HL-60/S4 treated with retinoic acid at 250 ng/mL for 4 days and 3 days (cell line): ENCODE results near the gene CDKN3.
"Not testable (repeated sequence)": the region's sequence is repeated elsewhere in the genome, so short reads cannot be mapped to it uniquely, and the experiment has no call there.

Experiments used
- in situ Hi-C: fragments of 300-500 bp; cut with MboI; formaldehyde crosslinking; loops from 2 replicates; pipeline ENCODE4 v1.7.0; 2022; ENCODE audit warnings: low sequenced_read_pairs

Gene CDKN3

DNA sequence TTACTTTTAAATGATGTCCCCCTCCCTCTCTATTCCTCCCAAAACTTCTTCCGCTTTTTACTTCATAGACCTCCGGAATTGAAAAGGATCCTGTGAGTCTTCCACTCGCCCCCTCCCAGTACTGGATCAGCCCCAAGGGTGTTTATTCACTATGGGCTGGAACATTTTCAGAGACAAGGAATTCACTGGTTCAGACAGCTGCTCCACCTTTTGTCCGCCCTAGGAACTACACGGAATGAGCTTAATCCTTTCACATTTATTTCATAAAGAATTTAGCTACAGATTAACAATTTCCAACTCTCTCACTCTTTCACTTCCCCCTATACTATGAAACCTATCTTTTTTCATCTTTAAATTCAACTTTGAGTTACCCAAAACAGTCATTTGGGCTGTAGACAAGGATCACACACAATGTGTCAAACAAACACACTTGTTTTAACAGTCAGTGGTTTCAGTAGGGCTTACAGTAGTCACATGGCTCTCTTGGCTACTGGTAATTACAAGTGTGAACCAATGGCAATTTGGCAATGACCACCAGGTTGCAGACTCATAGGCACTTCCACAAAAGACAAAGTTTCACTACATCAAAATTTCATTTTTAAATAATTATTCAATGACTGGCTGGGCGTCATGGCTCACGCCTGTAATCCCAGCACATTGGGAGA, 23.8 kb downstream of the CDKN3 start:
- in situ Hi-C loops: no loop called here

DNA sequence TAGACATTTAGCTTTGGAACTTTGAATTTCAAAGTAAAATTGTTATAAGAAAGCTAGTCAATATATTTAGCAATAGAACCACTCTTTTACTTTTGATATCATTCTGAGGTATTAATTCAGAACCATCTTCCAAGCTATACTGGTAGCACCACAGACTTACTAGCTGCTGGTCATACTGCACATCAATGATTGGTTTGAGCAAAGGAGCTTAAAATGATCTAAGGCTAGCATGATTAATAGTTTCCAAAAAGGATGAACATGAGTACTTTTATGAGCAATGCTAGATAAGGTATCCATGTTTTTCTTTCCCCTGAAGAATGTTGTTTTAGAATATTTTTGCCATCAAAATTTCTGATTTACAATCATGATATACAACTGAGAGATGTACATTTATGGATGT, 27.2 kb downstream of the CDKN3 start:
- in situ Hi-C loops: no loop called here

DNA sequence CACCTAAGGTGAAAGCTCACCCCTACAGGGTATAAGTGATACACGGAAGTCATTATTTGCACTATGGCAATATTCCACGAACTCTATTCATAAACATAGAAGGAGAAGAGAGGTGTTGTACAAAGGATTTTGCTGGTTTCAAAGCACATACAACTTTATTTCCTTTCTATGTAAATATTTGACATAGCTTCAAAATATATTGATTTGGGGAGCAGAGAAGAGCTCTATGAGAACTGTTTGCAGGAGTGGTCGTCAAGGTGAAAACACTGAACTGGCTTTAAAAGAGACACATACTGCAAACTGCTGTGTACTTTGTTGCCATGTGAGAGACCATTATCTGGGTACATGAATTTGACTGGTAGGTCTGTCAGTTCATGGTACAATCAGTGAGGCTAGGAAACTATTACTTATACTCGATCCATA, 27.7 kb downstream of the CDKN3 start:
- in situ Hi-C loops: no loop called here

DNA sequence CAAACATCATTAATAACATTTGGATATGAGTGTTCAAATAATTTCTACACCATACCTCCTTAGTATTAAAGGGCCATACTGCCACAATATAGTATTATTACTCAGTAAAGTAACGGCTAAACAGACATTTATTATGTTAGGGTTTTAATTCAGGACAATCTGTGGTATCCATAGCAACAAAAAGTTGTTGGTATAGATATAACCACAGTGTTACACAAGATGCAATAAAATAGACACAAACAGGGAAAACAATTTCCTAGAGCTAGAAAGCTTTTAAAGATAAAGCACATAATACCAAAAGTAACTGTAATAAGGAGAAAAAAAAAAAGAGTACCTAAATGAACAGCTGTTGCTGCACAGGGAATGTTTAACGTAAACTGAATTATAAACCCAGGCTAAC, 28.3 kb downstream of the CDKN3 start:
- in situ Hi-C loops: no loop called here

DNA sequence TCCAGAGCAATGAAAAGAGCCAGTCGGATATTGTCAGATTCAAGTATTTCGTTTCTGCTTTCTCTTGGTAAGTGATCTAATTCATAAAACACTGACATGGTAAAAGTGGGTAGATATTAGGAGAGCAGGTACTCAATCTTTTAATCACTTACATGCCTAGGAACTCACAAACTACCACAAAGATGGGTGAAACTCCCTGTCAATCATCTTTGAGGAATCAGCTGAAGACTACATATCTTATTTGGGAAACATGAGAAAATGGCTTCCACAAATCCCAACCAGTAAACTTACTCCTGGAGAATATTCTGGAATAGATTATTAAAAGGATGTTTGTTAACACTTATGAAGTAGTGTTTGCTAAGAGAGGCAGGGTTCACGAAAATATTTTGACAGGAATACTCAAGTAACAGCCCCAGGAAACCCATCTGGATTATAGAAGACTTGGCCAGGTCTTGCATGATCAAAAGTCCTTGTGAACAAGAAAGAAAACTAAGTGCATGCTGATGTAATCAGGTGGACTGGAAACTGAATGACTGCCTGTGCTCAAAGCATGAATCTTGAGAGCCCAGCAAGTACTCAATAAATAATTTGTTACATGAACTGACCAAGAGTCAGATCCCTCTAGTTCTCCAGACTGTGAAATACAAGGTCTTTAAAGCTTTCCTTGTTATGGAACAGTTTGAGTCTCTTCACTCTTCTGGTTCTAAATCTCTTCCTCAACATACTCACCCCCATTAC, 28.9 kb downstream of the CDKN3 start:
- in situ Hi-C loops: no loop called here

DNA sequence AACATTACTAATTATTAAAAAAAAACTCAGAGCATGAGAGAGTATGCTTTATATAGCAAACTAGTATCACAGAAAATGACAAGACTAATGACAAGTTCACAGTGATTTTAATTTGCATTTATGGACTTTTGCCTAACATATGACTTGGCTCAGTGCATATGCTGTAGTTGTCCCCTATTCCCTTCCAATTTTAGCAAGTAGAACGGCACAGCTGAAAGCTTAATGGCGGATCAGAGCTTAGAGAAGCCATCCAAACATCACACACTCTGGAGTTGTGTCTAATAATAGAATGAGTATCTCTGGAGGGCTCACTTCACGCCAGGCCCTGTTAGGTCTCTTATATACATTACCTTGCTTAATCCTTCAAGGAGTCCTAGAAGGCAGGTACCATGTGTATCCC, 31.1 kb downstream of the CDKN3 start:
- in situ Hi-C loops: no loop called here

DNA sequence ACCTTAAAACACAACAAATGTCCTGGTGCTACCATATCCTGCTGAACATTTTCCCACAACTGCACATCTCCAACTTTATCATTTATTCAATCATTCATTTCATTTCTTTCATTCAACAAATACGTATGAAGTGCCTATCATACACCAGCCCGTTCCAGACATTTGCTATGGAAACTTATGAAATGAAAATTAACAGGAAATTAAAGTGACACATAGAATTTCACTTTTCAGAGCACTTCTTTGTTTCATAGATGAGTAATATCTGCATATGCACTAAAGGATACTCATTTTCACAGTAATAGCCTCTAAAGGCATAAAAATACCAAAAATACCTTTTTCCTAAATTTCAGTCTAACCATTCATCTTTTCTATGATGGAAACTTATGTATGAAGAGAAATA, 31.7 kb downstream of the CDKN3 start:
- in situ Hi-C loops: no loop called here

DNA sequence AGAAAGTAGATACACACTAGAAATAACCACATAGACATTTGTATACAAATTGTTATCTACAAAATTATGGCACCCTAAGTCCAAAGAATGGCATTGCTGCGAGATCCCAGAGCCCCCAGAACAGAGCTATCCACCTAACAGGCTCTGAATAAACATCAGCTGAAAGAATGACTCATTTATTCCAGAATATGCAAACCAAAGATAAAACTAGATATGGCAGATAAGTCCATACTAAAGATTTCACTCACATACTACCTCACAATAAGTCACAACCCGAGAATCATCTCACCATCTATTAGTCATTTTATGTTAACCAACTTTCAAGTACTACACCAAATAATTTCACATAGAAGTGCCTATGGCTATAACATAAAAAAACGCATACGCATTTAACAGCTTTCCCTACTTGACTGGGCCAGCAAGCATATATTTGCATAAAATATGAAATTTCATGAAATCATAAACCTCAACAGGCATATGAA, 38.7 kb downstream of the CDKN3 start:
- in situ Hi-C loops: no loop called here

DNA sequence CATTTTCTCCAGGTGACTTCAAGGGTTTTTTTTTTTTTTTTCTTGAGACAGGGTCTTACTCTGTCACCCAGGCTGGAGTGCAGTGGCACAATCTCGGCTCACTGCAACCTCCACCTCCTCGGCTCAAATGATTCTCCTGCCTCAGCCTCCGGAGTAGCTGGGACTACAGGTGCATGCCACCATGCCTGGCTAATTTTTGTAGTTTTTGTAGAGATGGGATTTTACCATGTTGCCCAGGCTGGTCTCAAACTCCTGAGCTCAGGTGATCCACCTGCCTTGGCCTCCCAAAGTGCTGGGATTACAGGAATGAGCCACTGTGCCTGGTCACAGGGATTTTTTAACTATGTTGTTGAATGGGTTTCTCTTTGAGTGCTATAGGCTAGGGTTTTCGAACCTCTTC, 41.1 kb downstream of the CDKN3 start:
- in situ Hi-C loops: not testable (repeated sequence)

DNA sequence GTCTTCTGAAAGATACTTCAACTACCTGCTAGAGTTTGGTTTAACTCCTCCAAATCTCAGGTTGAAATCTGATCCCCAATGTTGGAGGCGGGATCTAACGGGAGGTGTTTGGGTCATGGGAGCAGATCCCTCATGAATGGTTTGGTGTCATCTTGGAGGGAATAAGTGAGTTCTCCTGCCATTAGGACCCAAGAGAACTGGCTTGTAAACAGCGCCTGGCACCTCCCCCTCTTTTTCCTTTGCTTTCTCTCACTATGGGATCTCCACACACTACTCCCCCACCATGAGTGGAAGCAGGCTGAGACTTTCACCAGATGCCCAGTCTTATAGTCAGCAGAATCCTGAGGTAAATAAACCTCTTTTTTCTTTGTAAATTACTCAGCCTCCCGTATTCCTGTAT, 41.9 kb downstream of the CDKN3 start:
- in situ Hi-C loops: no loop called here

DNA sequence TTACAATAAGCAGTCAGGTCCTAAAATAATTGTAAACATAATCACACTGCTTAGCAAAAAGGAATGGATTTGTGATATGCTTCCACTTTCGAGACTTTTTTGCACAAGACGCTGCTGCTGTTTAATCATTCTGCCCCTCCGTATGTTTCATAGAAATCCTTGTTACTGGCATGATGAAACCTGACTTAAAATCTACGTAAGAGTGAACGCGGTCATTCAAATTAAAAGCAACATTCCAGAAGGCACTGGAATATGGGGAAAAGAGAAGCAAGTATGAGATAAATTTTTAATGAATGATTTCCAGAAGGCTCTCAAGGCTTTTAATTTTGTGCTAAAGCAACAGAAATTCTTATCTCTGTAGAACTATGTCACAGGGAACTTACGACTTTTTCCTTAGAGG, 43.2 kb downstream of the CDKN3 start:
- in situ Hi-C loops: no loop called here

DNA sequence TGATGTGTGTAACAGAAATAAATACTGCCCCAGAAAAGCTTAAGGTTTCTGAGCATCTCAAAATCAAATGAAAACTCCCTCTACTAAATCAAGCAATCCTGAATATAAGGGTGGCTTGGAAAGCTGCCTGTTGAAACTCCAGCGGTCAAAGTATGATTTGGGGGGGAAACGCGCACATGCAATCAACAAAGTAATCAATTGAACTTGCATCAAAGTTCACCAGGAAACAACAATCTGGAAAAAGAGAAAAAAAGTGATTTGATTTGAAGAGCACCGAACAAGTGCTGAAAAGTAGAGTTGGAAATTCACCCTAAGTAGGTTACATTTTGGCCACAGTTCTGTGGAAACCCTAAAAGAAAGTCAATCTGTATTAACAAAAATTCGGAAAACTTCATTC, 43.7 kb downstream of the CDKN3 start:
- in situ Hi-C loops: no loop called here

DNA sequence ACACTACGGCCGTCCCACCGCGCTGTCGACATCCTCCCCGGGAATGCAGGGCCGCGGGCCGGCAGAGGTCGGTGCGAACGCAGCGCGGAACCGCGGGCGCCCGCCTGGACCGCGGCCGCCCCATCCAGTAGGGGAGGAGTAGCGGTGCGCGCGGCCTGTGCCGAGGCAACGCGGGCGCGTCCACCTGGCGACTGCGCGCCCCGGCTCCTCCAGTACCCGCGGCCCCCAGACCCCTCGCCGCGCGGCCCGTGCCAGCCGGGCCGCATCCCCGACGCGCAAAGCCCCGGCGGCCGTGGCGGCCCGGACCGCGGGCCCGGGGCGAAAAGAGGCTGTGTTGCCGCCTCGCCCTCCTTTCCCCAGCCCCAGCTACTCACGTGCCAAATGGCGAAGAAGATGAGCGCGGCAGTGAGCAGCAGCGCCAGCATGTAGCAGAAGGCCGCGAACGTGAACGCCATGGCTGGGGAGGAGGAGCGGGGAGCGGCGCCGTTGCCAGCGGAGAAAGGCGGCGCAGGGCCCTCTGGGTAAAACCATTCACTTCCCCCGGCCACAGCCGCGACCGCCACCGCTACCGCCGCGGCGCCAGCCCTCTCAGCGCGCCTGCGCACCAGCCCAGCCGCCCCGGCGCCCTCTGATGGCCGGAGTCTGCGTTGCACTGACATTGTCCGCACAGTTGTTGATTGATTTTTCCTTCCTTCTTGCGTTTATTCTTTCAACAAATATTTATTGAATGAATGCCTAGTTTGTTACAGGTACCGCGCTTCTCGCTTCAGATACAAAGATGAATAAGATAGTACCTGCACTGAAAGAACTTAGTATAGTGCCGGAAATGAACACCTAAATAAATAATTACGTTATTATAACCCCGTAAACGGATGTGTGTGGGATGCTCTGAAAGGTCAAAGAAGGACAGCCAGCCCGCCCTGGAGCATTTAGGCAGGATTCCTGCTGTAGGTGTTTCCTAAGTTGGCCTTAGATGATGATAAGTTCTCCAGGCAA, 44.4 kb downstream of the CDKN3 start, which contains the start of gene CNIH1:
Gene CNIH1 (minus strand): TSS at position 502 of the 996 bp plus-strand sequence. CDS start 47 bp downstream, at position 455.
- in situ Hi-C loops: no loop called here

DNA sequence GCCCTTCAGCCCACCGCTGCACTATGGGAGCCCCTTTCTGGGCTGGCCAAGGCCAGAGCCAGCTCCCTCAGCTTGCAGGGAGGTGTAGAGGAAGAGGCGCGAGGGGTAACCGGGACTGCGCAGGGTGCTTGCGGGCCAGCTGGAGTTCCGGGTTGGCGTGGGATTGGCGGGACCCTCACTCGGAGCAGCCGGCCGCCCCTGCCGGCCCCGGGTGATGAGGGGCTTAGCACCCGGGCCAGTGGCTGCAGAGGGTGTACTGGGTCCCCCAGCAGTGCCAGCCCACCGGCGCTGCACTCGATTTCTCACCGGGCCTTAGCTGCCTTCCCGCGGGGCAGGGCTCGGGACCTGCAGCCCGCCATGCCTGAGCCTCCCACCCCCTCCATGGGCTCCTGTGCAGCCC, 46.2 kb downstream of the CDKN3 start:
- in situ Hi-C loops: not testable (repeated sequence)

DNA sequence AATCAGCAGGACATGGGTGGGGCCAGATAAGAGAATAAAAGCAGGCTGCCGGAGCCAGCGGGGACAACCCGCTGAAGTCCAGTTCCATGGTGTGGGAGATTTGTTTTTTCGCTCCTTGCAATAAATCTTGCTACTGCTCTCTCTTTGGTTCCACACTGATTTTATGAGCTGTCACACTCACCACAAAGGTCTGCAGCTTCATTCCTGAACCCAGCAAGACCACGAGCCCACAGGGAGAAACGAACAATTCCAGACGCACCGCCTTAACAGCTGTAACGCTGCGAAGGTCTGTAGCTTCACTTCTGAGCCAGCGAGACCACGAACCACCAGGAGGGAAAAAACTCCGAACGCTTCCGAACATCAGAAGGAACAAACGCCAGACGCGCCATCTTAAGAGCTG, 47.2 kb downstream of the CDKN3 start:
- in situ Hi-C loops: no loop called here

DNA sequence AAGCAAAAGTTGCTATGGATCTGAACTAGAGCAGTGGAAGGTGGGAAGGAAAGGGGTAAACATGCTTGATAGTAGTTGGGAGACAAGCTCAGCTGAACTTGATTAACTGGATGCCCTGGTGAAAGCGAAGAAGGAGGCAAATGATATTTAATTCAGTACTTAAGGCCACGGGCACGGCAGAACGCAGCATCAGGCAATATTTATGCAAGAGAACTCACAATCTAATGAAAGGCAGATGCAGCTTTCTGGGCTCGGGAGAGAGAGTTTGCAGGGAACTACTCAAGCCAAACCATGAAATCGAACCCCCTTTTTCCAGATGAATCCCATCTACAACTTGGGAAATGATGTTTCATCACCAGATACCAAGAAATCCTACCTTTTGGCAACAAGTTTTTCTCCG, 47.9 kb downstream of the CDKN3 start:
- in situ Hi-C loops: no loop called here

DNA sequence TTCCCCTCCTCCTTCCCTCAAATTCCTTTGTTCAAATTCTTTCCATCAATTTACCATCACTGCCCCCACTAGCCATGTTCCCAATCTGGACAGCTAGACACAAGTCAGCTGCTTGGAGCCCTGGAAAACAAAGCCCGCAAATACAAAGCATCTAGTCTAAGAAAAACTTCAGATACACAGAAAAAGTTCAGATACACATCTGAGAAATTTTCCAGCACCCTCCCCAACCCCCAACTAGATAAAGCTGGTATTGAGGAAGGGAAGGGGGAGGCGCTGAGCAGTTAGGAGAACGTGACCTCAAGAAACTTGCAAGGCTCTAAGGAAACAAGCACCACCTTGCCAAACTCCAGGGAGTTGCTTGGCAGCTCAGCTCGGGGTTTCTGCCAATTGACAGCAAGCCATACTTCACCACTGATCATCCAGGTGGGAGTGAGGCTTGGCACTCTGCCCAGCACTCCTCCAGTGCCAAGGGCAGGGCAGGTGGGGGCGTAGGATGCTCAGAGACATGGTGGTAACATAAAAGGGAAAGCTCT, 49.4 kb downstream of the CDKN3 start:
- in situ Hi-C loops: no loop called here

DNA sequence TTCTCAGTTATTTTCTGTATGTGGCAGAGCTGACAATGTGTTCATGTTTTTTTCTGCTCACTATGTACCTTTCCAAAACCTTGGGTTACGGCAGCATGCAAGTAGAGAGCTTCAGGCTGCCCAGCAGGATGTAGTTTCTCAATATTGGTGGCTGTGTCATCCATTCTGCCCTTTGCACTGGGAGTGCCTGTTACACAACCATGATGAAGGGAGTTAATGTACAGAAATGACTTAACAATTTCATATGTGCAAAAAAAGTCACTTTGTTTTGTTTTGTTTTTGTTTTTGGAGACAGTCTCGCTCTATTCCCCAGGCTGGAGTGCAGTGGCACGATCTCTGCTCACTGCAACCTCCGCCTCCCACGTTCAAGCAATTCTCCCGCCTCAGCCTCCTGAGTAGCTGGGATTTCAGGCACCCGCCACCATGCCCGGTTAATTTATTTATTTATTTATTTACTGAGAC, 50.5 kb downstream of the CDKN3 start:
- in situ Hi-C loops: no loop called here

DNA sequence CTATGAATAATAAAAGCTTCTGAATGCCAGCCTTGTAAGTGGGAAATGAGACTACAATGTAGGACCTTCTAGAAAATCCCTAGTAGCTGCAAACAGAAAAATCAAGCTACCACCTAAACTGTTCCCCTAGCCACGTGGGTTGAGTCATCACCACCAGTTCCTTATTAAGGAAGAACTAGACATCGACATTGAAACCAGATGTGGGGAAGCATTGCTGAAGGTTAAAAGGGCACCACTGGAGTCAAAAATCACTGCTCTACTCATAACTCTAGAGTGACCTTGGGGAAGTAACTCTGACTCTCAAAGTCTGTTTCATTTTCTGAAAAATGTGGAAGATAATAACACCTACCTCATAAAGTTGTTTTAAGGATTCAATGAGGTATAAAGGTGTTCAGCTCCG, 53.7 kb downstream of the CDKN3 start:
- in situ Hi-C loops: no loop called here

DNA sequence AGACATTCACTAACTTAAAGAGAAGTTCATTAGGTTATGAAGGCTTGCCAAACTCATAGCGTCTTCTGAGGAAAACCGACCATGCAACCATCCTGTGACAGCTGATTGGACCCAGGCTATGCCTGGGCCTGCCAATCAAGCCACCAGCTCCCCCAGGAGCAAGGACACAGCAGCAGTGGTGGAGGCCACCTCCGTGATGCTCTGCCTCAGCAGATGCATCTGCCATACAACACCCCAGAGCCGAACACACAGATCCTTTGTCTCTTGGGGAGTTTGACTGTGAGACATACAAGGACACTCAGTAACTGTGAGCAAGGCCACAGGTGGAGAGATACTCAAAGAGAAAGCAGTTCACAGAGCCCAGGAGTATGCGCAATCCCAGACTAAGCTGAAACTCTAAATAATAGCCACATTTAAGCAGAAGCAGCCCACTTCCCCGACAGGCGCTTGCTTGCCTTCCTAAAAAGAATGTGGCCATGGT, 54.4 kb downstream of the CDKN3 start:
- in situ Hi-C loops: no loop called here

DNA sequence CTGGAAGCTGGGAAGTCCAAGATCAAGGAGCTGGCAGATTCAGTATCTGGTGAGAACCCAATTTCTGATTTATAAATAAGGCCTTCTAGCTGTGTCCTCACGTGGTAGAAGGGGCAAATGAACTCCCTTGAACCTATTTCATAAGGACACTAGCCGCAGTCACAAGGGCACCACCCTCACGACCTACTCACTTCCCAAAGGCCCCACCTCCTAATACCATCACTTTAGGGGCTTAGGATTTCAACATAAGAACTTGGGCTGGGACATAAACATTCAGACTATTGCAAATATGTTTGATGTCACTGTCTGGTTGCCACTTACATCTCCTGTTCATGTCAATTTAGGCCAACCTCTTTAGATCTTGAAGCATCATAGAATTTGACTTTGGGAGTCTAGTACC, 55.2 kb downstream of the CDKN3 start:
- in situ Hi-C loops: no loop called here
